Neural cell (in vitro differentiated cells): ENCODE data around the gene FBXO2.

Experiments used
- EP300 ChIP-seq: fragments of 450-650 bp; conservative IDR thresholded peaks from 2 replicates; pipeline ENCODE4 v1.6.1; 2014; ENCODE audit warnings: antibody characterized with exemption, mild to moderate bottlenecking, moderate library complexity; ENCODE audit not compliant: poor library complexity, severe bottlenecking
- POLR2AphosphoS5 ChIP-seq: IDR thresholded peaks from 2 replicates; pipeline ENCODE4 v1.6.1; 2012

- TF ChIP-seq EP300 (no peak), POLR2AphosphoS5 (no peak)
Observed at GRCh38 chr1:11653101-11653860, 948 bp downstream of the FBXO2 start.
